Caco-2 (cell line): ENCODE measurements around the gene CAMKMT. TPM values are rescaled to one million over a fixed set of nuclear protein-coding genes. Genes with fewer than 3 reads are reported as not detected.

Experiments used
- BruUV-seq: library from RNA; stranded (reverse); fragments of 400-500 nt; replicated peaks from 2 replicates; lab custom pipeline; 2021; lab: Mats Ljungman, UMichigan
- CTCF ChIA-PET: fragments of 300-600 bp; sonication (Branson Sonifier 250); formaldehyde crosslinking; loops from one replicate; lab custom pipeline; 2022; ENCODE audit warnings: antibody characterized with exemption; lab: Charles Lee
- POLR2A ChIA-PET: fragments of 300-600 bp; sonication (Branson Sonifier 250); formaldehyde crosslinking; loops from one replicate; lab custom pipeline; 2022; ENCODE audit warnings: antibody characterized with exemption; lab: Charles Lee
- DNase-seq, 2 experiments: peaks; one replicate each; pipeline versions ENCODE4 v3.0.0 to v3.0.0-alpha.2; 2020 to 2022
- H3K27me3 ChIP-seq: replicated peaks from 2 replicates; pipeline ENCODE4 v1.6.0; 2011; ENCODE audit warnings: low read length; ENCODE audit not compliant: control insufficient read depth, insufficient read depth
- H3K36me3 ChIP-seq: 2 replicates; pipeline ENCODE4 v1.5.1; 2011; ENCODE audit warnings: low read length; ENCODE audit not compliant: control insufficient read depth, insufficient read depth
- H3K4me1 ChIP-seq: fragments of 250-450 bp; sonication (Bioruptor Pico); 2 replicates; pipeline ENCODE4 v1.5.1; 2020; ENCODE audit warnings: mild to moderate bottlenecking
- H3K4me3 ChIP-seq: 2 replicates; pipeline ENCODE4 v1.5.1; 2011; ENCODE audit warnings: low read depth, mild to moderate bottlenecking, control low read depth, low read length
- H3K9me3 ChIP-seq: fragments of 250-450 bp; sonication (Bioruptor Pico); 2 replicates; pipeline ENCODE4 v1.5.1; 2020; ENCODE audit warnings: mild to moderate bottlenecking, moderate library complexity
- H3K27ac Mint-ChIP-seq: one replicate; pipeline ENCODE4 v1.8.0; 2022; ENCODE audit warnings: mixed read lengths; ENCODE audit not compliant: unreplicated experiment
- H3K27me3 Mint-ChIP-seq: one replicate; pipeline ENCODE4 v1.8.0; 2022; ENCODE audit warnings: mixed read lengths; ENCODE audit not compliant: insufficient read depth, unreplicated experiment
- H3K36me3 Mint-ChIP-seq: one replicate; pipeline ENCODE4 v1.8.0; 2022; ENCODE audit warnings: mild to moderate bottlenecking, mixed read lengths; ENCODE audit not compliant: insufficient read depth, unreplicated experiment
- H3K4me1 Mint-ChIP-seq: one replicate; pipeline ENCODE4 v1.8.0; 2022; ENCODE audit warnings: low read depth, mixed read lengths; ENCODE audit not compliant: unreplicated experiment
- H3K4me3 Mint-ChIP-seq: one replicate; pipeline ENCODE4 v1.8.0; 2022; ENCODE audit warnings: mild to moderate bottlenecking, moderate library complexity, mixed read lengths; ENCODE audit not compliant: unreplicated experiment
- H3K9me3 Mint-ChIP-seq: one replicate; pipeline ENCODE4 v1.8.0; 2022; ENCODE audit warnings: mixed read lengths; ENCODE audit not compliant: unreplicated experiment
- intact Hi-C: fragments of 100-400 bp; cut with micrococcal nuclease; formaldehyde crosslinking; loops from one replicate; pipeline ENCODE4 v1.10.0; 2022; ENCODE audit not compliant: unreplicated experiment
- total RNA-seq: library from RNA; stranded (reverse); gene quantifications from 2 replicates; pipeline ENCODE4 v1.2.3, GENCODE V29; 2022
- TF ChIP-seq, protein P1 (sequence below), 2 experiments: fragments of 200-600 bp in 1 of 2; IDR thresholded peaks; 1 replicate in 1 of 2; 2 replicates in 1 of 2; pipeline versions ENCODE4 v1.5.1 to v1.8.0; 2011 to 2022; ENCODE audit warnings: antibody characterized with exemption in 1 of 2, control low read depth in 1 of 2, inconsistent platforms in 1 of 2, low read depth in 1 of 2, low read length in 1 of 2, mild to moderate bottlenecking in 1 of 2, moderate library complexity in 1 of 2; ENCODE audit not compliant: insufficient read depth in 1 of 2, severe bottlenecking in 1 of 2, unreplicated experiment in 1 of 2

The CAMKMT gene
- total RNA-seq, 1 experiment from 2014 or later: 25.2 TPM

DNA sequence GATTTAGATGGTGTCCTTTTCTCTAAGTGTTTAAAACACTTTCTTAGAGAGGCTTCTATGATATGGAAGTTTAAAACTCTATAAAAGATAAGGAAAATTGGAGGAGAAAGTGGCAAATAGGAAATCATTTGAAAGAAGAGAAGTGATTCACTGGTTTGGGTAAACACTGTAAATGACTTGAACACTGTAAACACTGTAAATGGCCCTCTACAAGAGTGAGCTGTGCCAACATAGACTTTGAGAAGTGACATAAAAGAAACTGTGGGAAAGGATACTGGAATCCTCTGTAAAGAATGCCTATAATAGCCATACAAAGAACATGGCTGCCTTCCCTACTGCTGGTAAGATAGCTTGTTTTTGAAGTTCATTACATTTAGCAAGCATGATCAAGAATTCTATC, 368.8 kb downstream of the CAMKMT start:
- Histone ChIP-seq H3K9me3 (no peaks in the 10 kb centered on the region; the same call in 1 of the 2 replicates), H3K36me3 (no peaks in the 10 kb centered on the region; the same call in 1 of the 2 replicates), H3K4me1 (0 out of 2 replicates have a peak, but pooled peaks cover 12% of the 10 kb centered on the region), H3K4me3 (no peak overlapping the region), H3K27me3 (no peaks in the 10 kb centered on the region; the same call in 1 of the 2 replicates)
- H3K36me3 Mint-ChIP-seq: no peaks in the 10 kb centered on the region
- no peak overlapping the region for H3K27ac Mint-ChIP-seq
- H3K9me3 Mint-ChIP-seq: peaks cover 15% of the 10 kb centered on the region
- no peak overlapping the region for H3K4me3 Mint-ChIP-seq
- intact Hi-C loops: no loop called here
- ChIA-PET CTCF (no interaction called here), POLR2A (no interaction called here)
- H3K4me1 Mint-ChIP-seq: peaks cover 20% of the 10 kb centered on the region
- TF ChIP-seq, protein P1, sequence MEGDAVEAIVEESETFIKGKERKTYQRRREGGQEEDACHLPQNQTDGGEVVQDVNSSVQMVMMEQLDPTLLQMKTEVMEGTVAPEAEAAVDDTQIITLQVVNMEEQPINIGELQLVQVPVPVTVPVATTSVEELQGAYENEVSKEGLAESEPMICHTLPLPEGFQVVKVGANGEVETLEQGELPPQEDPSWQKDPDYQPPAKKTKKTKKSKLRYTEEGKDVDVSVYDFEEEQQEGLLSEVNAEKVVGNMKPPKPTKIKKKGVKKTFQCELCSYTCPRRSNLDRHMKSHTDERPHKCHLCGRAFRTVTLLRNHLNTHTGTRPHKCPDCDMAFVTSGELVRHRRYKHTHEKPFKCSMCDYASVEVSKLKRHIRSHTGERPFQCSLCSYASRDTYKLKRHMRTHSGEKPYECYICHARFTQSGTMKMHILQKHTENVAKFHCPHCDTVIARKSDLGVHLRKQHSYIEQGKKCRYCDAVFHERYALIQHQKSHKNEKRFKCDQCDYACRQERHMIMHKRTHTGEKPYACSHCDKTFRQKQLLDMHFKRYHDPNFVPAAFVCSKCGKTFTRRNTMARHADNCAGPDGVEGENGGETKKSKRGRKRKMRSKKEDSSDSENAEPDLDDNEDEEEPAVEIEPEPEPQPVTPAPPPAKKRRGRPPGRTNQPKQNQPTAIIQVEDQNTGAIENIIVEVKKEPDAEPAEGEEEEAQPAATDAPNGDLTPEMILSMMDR (IDR thresholded peaks at IDR 0.05; ENCODE audit: insufficient read depth in 1 of 2, low read depth in 1 of 2, low read length in 1 of 2, severe bottlenecking in 1 of 2, unreplicated experiment in 1 of 2): no peak
- no peaks in the 10 kb centered on the region for H3K27me3 Mint-ChIP-seq
- DNase-seq: no peak
- BruUV-seq: no TSS peak

DNA sequence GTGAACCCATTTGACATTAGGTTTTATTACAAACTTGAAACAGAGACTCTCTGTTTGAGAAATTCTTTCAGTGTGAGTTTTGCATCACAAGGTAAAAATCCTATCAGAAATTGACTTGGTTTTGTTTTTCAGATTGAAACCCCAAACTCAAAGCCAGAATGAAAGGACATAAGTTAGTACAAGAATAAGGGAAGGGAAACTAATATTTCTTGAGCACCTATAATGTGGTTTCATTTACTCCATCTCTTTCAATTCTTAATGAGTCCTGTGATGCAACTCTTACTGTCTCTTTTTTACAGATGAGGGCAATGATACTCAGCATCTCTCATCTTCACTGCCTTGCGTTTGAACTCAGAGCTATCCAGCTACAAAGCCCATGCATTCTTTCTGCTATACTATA, 369.8 kb downstream of the CAMKMT start:
- H3K27me3 Mint-ChIP-seq: no peaks in the 10 kb centered on the region
- Histone ChIP-seq H3K4me3 (no peak overlapping the region), H3K27me3 (no peaks in the 10 kb centered on the region; the same call in 1 of the 2 replicates), H3K36me3 (no peaks in the 10 kb centered on the region; the same call in 1 of the 2 replicates), H3K4me1 (0 out of 2 replicates have a peak, but pooled peaks cover 12% of the 10 kb centered on the region), H3K9me3 (peaks cover 6% of the 10 kb centered on the region)
- intact Hi-C loops: no loop called here
- no peak overlapping the region for H3K27ac Mint-ChIP-seq
- TF ChIP-seq, protein P1 (IDR thresholded peaks at IDR 0.05; ENCODE audit: insufficient read depth in 1 of 2, low read depth in 1 of 2, low read length in 1 of 2, severe bottlenecking in 1 of 2, unreplicated experiment in 1 of 2): no peak
- ChIA-PET POLR2A (no interaction called here), CTCF (no interaction called here)
- no TSS peak for BruUV-seq
- H3K36me3 Mint-ChIP-seq: no peaks in the 10 kb centered on the region
- H3K4me1 Mint-ChIP-seq: peaks cover 20% of the 10 kb centered on the region
- peaks cover 20% of the 10 kb centered on the region for H3K9me3 Mint-ChIP-seq
- DNase-seq: no peak
- no peak overlapping the region for H3K4me3 Mint-ChIP-seq

DNA sequence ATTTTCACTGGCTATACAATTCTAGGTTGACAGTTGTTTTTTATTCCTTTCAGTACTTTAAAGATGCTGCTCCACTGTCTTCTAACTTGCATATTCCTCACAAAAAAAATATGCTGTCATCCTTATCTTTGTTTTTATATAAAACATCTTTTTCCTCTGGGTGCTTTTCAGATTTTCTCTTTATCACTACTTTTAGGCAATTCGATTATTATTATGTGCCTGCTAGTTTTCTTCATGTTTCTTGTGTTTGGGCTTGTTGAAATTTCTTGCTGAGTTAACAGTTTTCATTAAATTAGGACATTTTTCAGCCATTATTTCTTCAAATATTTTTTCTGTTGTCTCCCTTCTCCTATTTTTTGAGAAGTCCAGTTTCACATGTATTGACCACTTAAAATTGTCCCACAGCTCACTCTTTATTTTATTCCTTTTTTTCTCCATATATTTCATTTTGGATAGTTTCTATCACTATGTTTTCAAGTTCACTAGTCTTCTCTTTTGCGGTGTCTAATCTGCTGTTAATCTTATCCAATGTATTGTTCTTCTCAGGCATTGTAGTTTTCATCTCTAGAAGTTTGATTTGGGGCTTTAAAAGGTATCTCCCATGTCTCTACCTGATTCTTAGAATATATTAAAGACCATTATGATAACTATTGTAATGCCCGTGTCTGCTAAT, 374.7 kb downstream of the CAMKMT start:
- H3K27me3 Mint-ChIP-seq: no peaks in the 10 kb centered on the region
- no peak for DNase-seq
- H3K36me3 Mint-ChIP-seq: no peaks in the 10 kb centered on the region
- intact Hi-C loops: no loop called here
- no peaks in the 10 kb centered on the region for H3K4me1 Mint-ChIP-seq
- no peak overlapping the region for H3K4me3 Mint-ChIP-seq
- Histone ChIP-seq H3K36me3 (no peaks in the 10 kb centered on the region; the same call in 1 of the 2 replicates), H3K9me3 (peaks cover 6% of the 10 kb centered on the region), H3K4me3 (no peak overlapping the region), H3K27me3 (no peaks in the 10 kb centered on the region; the same call in 1 of the 2 replicates), H3K4me1 (no peaks in the 10 kb centered on the region)
- H3K9me3 Mint-ChIP-seq: peaks cover 21% of the 10 kb centered on the region
- CTCF ChIA-PET: no interaction called here
- no TSS peak for BruUV-seq
- H3K27ac Mint-ChIP-seq: no peak overlapping the region
- TF ChIP-seq, protein P1 (IDR thresholded peaks at IDR 0.05; ENCODE audit: insufficient read depth in 1 of 2, low read depth in 1 of 2, low read length in 1 of 2, severe bottlenecking in 1 of 2, unreplicated experiment in 1 of 2): no peak
- POLR2A ChIA-PET: no interaction called here
